Measurements from ENCODE around the gene PTCH2.
"Not testable (repeated sequence)": the region's sequence is repeated elsewhere in the genome, so short reads cannot be mapped to it uniquely, and the experiment has no call there.

PTCH2 gene

DNA sequence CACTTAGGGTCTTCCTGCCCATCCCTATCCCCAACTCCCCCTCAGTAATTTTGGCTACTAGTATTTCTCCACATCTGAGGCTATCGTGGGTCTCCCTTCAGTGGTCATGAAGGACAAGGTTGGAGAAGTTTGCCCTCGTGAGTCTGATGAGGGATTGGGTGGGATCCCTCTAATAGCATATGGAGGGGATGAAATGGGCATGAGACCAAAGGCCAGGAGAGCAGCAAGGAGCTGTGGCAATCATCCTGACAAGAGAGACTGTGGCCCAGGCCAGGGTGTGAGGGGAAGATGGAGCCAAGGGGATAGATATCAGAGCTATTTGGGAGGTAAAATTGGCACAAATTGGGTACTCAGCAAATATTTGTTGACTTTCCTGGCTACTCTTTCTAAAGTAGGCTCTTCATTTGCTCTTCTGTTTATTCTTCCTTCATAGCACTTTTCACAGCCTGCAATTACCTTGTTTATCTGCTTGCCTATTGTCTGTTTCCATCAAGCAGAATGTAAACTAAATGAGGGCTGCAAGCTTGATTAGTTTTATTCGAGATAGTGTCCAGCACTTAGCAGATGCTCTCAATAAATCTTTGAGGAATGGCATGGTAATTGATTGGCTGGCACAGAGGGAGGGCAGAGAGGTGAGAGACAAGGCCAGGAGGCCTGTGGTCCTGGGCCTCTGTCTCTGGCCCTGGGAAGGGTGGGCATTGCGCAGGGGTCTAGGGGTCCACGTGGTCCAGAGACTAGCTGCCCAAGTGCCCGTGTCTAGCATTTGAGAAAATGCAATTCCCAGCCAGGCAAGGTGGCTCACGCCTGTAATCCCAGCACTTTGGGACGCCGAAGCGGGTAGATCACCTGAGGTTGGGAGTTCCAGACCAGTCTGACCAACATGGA lies 44.3 kb downstream of the PTCH2 start:
- TF ChIP-seq, protein P1, sequence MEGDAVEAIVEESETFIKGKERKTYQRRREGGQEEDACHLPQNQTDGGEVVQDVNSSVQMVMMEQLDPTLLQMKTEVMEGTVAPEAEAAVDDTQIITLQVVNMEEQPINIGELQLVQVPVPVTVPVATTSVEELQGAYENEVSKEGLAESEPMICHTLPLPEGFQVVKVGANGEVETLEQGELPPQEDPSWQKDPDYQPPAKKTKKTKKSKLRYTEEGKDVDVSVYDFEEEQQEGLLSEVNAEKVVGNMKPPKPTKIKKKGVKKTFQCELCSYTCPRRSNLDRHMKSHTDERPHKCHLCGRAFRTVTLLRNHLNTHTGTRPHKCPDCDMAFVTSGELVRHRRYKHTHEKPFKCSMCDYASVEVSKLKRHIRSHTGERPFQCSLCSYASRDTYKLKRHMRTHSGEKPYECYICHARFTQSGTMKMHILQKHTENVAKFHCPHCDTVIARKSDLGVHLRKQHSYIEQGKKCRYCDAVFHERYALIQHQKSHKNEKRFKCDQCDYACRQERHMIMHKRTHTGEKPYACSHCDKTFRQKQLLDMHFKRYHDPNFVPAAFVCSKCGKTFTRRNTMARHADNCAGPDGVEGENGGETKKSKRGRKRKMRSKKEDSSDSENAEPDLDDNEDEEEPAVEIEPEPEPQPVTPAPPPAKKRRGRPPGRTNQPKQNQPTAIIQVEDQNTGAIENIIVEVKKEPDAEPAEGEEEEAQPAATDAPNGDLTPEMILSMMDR (IDR thresholded peaks at IDR 0.05; ENCODE audit: low read depth, low read length): no peak
- no peak for DNase-seq (ENCODE audit: extremely low read depth, low read depth)

DNA sequence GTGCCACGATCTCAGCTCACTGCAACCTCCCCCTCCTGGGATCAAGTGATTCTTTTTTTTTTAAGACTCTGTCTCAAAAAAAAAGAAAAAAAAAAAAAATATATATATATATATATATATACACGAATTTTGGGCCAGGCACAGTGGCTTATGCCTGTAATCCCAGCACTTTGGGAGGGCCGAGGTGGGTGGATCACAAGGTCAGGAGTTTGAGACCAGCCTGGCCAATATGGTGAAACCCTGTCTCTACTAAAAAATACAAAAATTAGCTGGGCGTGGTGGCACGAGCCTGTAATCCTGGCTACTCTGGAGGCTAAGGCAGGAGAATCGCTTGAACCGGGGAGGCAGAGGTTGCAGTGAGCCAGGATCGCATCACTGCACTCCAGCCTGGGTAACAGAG lies 45.2 kb downstream of the PTCH2 start:
- DNase-seq (ENCODE audit: extremely low read depth, low read depth): not testable (repeated sequence)

DNA sequence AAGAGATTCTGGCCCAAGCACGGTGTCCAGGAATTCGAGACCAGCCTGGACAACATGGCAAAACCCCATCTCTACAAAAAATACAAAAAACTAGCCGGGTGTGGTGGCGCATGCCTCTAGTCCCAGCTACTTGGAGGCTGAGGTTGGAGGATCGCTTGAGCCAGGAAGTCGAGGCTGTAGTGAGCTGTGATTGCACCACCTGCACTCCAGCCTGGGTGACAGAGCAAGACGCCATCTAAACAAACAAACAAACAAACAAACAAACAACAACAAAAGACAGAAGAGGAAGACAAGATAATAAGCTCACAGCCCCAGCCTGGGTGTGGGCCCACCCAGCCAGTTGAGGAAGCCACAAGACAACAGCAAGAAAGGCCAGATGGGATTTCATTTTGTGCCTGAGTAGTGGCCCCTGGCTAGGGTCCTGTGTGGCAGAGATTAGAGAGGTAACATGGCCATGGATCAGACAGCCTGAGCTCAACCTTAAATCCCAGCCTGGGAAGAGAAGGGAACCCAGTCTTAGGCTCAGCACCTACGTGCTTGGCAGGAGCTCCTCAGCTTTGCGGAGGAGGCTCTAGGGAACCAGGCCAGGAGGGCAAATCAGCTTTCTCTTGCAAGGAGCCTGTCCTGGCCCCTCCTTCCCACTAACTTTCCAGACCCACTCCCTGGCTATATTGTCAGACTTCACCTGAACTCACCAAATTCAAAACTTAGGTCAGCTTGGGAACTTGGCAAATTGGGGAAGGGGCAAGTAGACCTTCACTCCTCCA lies 50.1 kb downstream of the PTCH2 start:
- TF ChIP-seq, protein P1 (IDR thresholded peaks at IDR 0.05; ENCODE audit: low read depth, low read length): no peak
- no peak for DNase-seq (ENCODE audit: extremely low read depth, low read depth)

DNA sequence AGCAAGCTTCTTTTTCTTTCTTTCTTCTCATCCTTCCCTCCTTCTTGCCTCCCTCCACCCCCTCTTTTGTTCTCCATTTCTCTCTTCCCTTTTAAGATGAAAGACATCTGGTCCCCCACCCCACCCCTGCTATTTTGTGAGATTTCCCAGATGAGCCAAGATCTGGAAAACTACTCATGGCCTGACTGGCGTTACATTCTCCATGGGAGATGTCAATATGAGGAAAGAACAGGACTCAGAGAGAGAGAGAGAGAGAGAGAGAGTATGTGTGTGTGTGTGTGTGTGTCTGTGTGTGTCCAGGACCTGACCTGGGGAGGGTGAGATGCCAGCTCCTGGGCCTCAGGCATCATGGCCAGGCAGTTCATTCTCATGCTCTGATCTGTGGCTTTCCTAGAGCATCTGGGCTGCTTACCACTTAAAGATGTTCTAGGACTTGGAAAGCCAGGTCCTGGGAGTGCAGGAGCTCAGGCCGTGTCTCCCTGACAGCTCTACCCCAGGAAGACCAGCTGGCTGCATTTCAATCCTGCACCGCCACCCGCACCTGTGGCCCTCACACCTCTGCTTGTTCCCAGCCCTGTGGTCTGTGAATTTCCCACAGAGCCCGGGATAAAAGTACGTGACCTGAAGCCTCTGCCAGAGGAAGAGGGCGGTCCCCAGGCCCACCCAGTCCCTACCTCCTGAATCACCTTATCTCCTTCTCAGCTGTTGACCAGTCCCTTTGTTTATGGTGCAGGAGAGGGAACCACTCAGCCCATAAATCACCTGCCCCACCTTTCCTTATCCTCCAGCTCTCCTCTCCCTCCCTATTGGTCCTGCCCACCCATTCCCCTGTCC lies 51.9 kb downstream of the PTCH2 start:
- TF ChIP-seq, protein P1 (IDR thresholded peaks at IDR 0.05; ENCODE audit: low read depth, low read length): no peak
- no peak for DNase-seq (ENCODE audit: extremely low read depth, low read depth)

DNA sequence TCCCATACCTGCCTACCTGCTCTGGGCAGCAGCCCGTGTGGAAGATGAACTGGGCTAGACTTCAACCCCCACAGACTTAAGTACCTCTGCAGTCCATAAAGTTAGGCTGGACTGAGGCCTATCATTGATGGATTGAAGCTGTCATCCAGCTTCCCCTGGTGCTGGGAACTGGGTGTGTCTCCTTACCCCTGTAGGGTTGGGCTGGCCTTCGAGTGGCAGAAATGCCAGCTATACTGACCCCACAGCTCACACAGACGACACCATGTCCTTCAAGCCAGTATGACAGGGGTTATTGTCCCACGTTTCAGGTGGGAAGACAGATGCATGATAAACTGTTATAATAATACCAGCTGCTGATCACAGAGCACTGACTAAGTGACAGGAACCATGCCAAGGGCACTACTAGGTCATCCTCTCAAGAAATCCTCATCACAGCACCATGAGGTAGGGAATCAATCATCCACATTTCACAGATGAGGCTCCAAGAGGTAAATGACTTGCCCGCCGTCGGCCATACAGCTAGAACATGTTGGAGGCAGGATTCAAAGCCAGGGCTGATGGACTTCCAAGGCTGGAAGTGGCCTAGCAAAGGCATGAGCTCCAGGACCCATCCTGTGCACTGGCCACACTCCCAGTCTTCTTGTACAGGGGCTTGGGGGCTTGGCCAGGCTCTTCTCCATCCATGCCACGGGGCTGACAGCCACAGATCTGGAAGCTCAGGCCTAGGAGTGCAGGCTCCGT lies 54.8 kb downstream of the PTCH2 start, which contains the start of gene BEST4:
Gene BEST4, minus strand, starts transcription at position 51 of the 741 bp plus-strand sequence. CDS start 465 bp downstream, outside the sequence.
- TF ChIP-seq, protein P1 (IDR thresholded peaks at IDR 0.05; ENCODE audit: low read depth, low read length): no peak
- DNase-seq (ENCODE audit: extremely low read depth, low read depth): no peak

DNA sequence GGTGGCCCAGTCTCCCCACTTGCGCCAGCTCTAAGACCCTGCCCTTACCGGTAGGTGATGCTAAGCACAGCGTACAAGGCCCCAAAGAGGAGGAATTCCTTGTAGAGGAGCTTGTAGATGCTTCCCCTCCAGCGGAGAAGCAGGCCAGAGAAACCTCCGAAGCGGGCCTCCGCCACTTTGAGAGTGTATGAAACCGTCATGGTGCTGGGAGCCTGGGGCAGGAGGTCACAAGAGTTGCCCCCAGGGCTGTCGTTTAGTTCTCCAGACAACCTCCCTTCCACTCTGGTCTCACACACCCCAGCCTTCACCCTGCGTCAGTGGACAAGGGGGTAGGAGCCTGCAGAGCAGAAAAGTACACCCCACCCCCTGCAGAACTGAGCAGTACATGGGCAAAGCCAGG lies 55.5 kb downstream of the PTCH2 start:
- TF ChIP-seq, protein P1 (IDR thresholded peaks at IDR 0.05; ENCODE audit: low read depth, low read length): no peak
- no peak for DNase-seq (ENCODE audit: extremely low read depth, low read depth)

Data from AG09319 (cell line).